ENCODE measurements around the gene OR8I2.
"Not testable (repeated sequence)": the region's sequence is repeated elsewhere in the genome, so short reads cannot be mapped to it uniquely, and the experiment has no call there.

The OR8I2 gene

DNA sequence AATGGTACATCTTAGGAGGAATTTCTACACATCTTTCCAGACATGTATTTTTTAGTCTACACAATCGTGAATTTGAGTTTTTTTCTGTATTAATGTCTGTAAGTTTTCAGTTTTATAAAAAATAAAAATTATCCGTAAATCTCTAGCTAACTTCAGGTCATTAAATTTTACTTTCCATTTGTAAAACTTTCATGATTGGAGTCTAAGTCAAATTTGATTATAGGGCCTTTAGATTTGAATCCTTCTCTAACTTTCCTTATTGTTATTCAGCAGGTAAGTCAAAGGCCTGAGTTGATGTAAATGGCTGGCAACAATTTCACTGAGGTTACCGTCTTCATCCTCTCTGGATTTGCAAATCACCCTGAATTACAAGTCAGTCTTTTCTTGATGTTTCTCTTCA lies at the start of gene OR8I2:
Gene OR8I2, plus strand, starts transcription at position 301 of the 400 bp plus-strand sequence. Its CDS starts 0 bp downstream, at position 301.
- no peak for DNase-seq

DNA sequence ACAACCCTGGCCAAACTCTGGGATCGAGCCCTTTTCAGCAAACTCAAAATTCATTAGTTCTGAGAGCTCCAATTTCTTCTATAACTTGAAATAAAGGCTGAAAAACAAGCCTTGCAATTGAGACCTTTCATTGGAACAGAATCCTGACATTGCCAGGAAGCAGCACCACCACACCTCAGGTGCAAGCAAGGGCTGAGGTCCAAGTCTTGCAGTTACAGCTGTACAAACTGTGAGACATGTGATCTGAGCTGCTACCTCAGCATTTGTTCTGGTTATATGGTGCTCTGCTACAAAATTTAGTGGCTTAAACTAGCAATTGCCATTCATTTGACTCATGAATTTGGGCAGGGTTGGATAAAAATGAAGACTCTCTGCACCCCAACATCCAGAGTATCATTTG lies 47.6 kb upstream of the OR8I2 start:
- DNase-seq = no peak

DNA sequence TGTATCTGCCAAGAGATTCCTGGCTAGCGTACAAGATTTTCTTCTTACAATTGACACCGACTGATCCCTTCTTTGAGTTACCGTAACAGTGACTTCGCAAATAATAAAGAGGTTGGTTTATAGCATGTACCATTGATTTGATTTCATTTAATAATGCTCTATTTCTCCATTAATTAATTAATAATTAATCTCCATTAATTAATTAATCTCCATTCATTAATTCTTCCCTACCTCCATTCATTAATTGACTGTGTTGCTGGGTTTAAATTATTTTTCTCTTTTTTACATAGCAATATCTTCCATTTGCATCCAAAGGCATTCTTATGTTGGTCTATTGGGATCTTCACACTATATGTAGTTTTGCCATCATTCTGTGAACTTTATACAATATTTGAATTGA lies 44.6 kb upstream of the OR8I2 start:
- no peak for DNase-seq

DNA sequence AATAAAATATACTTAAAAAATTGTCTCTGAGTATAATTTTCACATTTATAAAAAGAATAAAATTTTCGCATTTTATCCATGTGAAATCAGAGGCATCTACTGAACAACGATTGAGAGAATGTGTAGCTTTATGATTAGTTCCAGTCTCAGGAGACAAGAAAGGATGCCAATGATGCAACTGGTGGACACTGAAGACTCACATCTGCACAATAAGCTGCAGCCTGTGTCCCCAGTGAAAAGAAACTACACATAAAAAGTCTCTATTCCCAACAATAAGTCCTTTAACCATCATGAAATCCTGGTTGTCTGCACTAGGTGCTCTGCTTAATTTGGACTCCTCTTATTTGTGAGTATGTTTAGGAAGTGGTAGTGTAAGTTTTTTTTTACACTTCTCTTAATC lies 43.6 kb upstream of the OR8I2 start:
- DNase-seq = no peak

DNA sequence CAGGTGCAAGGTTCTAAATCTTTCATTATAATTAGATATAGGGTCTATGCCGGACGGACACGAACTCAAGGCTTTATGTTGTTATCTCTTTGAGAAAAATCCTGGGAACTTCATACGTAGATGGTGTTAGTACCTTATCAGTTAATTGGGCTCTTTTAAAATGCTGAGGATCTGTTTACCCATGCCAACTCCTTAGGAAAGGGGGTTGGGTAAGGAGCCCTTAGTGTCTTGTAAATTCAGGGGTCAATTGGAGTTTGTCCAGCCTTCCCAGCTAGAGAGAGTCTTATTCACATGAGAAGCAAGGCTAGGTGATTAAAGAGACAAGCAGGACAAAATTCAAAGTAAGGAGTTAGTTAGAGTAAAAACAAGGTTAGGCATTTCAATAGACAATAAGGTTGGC lies 36.7 kb upstream of the OR8I2 start:
- DNase-seq = not testable (repeated sequence)

DNA sequence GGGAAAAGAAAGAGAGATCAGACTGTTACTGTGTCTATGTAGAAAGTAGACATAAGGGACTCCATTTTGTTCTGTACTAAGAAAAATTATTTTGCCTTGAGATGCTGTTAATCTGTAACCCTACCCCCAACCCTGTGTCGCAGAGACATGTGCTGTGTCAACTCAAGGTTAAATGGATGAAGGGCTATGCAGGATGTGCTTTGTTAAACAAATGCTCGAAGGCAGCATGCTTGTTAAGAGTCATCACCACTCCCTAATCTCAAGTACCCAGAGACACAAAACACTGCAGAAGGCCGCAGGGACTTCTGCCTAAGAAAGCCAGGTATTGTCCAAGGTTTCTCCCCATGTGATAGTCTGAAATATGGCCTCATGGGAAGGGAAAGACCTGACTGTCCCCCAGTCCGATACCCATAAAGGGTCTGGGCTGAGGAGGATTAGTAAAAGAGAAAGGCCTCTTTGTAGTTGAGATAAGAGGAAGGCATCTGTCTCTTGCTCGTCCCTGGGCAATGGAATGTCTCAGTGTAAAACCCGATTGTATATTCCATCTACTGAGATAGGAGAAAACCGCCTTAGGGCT lies 35.4 kb upstream of the OR8I2 start:
- DNase-seq = not testable (repeated sequence)

DNA sequence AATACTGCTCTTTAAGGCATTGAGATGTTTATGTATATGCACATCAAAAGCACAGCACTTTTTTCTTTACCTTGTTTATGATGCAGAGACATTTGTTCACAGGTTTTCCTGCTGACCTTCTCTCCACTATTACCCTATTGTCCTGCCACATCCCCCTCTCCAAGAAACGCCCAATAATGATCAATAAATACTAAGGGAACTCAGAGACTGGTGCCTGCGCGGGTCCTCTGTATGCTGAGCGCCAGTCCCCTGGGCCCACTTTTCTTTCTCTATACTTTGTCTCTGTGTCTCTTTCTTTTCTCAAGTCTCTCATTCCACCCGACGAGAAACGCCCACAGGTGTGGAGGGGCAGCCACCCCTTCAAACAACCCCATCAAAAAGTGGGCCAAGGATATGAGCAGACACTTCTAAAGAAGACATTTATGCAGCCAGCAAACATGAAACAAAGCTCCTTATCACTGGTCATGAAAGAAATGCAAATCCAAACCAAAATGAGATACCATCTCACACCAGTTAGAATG lies 34.8 kb upstream of the OR8I2 start:
- not testable (repeated sequence) for DNase-seq

DNA sequence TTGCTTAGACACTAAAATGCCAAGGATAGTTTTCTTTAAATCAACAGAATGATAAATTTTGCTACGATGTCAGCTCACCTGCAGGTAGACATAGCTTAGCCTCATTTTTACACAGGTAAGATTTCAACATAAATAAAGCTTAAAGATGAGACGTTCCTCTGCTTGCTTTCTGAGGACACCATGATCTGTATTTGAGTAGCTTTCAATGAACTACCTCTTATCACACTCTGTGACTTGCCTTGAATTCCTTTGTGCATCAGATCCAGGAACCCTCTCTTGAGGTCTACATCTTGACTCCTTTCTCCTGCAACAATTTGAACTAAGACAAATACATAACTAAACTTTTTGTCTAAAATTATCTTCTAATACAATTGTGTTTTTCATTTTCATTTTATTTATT lies 26.1 kb upstream of the OR8I2 start:
- no peak for DNase-seq

DNA sequence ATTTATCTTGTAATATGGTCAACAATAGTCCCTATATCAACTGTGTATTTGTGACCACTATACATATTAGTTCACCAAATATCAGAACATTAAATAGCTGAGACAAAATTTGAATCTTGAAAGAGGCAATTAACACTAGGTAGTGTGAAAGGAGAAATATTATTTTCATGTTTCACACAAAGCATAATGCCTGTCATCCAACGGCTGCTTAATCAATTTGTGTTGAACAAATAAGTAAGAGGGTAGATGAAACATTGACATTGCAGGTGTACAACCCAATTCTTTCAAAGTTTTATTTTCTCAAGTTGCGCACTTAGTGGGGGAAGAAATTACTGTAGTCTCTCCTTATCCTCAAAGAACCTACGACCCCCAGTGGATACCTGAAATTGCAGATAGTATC lies 3.4 kb upstream of the OR8I2 start:
- DNase-seq = no peak

DNA sequence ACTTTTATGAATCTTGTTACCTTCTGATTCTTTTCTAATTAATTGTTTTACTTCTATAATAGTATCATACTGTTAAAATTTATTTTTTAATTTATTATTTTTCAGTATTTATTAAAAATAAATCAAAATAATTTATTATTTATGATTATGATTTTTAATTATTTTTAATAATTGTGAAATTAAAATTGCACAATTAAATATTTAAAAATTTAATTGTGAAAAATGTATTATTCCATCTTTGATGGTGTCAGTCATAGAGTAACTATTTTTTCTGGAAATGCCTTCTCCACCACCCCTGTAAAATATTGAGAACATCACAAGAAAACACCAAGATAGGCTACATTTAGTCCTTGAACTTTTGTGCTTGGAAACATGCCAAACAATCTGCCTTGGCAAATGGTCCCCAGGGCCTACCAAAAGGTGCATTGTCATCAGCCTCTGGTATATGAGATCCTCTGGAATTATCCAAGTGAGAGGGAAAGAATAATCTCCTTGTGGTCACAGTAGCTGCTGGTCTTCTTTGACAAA lies 10.2 kb downstream of the OR8I2 start, which contains the start of gene OR8H2:
Gene OR8H2, plus strand, starts transcription at position 478 of the 528 bp plus-strand sequence. CDS start 1,356 bp downstream, outside the sequence.
- DNase-seq = no peak

DNA sequence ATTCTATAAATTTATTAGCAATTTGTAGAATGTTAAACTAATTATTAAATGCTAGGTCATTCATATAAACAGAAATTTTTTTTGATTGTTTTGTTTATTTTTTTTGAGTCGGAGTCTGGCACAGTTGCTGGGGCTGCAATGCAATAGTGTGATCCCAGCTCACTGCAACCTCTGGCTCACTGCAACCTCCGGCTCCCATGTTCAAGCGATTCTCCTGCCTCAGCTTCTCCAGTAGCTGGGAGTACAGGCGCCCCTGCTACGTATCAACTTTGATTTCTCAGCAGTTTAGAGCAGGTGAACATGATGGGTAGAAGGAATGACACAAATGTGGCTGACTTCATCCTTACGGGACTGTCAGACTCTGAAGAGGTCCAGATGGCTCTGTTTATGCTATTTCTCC lies 29.0 kb downstream of the OR8I2 start, which contains the start of gene OR8H3:
Gene OR8H3, plus strand, starts transcription at position 301 of the 400 bp plus-strand sequence. Its CDS starts 0 bp downstream, at position 301.
- no peak for DNase-seq

DNA sequence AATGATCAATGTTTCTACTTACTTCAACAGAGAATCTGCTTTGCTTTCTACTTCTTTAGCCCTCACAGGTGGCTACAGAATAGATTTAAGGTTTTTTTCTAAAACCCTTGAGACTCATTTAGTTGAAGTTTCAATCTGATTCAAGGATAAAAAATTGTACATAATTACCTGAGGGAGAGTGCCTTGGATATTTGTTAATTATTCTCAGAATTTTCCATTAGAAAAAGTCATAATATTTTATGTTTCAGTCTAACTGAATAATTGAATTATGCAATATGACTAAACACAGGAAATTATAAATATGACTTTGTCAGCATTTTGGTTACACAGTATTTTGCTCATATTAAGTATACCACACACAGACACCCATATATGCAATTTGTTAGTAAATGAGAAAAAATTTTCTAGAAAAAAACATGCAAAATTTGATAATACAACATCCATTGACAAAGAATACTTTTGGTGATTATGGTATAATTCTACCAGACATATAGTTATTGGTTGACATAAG lies 47.1 kb downstream of the OR8I2 start, which contains the start of gene OR8J3:
Gene OR8J3, minus strand, starts transcription at position 51 of the 511 bp plus-strand sequence. CDS start 2,483 bp downstream, outside the sequence.
- DNase-seq = no peak

DNA sequence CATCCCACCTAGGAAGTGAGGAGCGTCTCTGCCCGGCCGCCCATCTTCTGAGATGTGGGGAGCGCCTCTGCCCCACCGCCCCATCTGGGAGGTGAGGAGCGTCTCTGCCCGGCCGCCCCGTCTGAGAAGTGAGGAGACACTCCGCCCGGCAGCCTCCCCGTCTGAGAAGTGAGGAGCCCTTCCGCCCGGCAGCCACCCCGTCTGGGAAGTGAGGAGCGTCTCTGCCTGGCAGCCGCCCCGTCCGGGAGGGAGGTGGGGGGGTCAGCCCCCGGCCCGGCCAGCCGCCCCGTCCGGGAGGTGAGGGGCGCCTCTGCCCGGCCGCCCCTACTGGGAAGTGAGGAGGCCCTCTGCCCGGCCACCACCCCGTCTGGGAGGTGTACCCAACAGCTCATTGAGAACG lies 50.6 kb downstream of the OR8I2 start:
- not testable (repeated sequence) for DNase-seq

Data from stimulated activated CD4-positive, alpha-beta T cell treated with anti-CD3 and anti-CD28 coated beads, Interleukin-2, amount 100 ng/mL, for 48 hours (primary cell).